G401.6 (cell line): ENCODE measurements around the gene MS4A18.
"Not testable (repeated sequence)": the region's sequence is repeated elsewhere in the genome, so short reads cannot be mapped to it uniquely, and the experiment has no call there.

ENCODE experiments used
- FAIRE-seq: peaks from 2 replicates; lab custom pipeline; 2012; peaks lifted over from hg19 to GRCh38; lab: Jason Lieb, UNC

The MS4A18 gene

DNA sequence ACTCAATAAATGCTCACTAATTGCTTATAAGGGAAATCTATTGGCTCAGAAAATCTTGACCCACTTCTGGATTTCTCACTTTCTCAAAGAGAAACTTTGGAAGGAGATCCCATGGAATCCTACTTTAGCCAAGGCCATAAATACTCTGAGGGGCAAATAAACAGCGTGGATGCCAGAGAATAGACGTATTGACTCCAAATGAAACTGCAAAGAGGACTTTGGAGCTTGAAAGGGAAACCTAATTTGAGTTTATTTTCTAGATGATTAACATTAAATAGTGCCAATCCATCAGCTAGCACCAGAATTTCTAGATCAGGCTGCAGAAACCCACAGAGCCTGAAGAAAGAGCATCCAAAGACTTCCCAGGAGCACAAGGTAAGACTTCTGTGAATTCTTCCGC, at the start of gene MS4A18:
Gene MS4A18, plus strand, starts transcription at position 301 of the 400 bp plus-strand sequence.
- no peak for FAIRE-seq

DNA sequence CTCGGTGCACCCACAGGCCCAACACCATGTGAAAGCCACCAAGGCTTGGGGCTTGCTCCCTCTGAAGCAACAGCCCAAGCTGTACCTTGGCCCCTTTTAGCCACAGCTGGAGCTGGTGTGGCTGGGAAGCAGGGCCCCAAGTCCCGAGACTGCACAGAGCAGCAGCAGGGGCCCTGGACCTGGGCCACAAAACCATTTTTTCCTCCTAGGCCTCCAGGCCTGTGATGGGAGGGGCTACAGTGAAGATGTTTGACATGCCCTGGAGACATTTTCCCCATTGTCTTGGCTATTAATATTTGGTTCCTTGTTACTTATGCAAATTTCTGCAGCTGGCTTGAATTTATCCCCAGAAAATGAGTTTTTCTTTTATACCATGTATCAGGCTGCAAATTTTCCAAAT, 46.3 kb upstream of the MS4A18 start:
- FAIRE-seq: not testable (repeated sequence)

DNA sequence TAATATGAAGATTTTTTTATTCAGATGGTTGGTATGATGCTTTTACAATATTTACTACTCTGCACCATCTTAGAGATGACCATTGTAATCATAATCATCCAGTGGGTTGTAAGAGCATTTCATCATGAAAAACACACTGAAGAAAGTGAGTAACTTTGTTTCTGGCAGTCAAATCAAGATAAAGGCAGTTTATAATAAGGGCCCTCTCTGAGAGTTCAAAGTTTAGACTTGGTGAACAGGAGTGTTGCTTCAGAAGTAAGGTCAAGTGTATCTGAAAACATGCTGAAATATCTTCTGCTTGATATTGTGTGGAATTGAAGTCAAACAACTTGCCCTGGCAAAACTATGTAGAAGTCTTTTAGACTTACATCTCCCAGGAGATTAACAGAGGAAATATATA, 44.6 kb upstream of the MS4A18 start:
- no peak for FAIRE-seq

DNA sequence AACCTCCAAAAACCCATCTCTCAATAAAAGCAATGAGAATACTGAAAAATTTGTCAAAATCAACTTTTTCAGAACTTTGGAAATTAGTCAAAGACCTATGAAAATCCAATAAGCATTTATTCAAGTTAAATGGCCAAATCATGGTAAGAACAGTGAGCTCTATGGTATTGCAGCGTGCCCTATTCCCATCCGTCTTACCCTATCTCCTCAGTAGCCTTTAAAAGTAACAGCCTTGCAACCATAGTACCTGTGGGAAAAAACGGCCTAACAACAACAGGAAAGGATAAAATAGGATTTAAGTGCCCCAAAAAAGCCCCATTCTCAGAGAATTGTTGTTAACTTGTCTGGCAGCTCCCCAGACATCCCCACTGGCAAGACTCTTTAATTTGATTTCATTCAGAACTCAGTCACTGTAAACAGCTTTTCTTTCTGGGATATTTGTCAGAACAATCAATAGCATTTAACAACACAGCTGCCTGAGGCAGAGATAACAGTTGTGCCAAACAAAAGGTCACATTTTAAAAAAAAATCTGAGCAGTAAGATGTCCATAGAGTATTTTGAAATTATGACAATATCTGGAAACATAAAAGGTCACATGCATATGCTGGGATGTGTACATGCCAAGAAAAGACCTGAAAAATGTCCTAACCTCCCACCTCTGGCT, 43.9 kb upstream of the MS4A18 start:
- FAIRE-seq: no peak

DNA sequence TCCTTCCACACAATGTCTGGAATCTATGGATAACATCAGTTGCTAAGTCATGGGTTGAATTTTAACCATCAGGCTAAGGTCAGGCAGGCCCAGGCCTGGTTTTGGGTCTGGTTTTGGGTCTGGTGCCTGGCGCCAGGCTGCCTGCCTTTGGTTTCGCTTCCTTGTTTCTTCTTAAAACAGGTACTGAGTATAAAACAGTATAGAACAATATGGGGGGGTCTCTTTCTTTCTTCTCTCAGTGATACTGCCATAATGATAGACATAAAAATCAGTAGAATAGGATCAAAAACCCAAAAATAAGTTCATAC, 40.0 kb upstream of the MS4A18 start:
- FAIRE-seq: not testable (repeated sequence)

DNA sequence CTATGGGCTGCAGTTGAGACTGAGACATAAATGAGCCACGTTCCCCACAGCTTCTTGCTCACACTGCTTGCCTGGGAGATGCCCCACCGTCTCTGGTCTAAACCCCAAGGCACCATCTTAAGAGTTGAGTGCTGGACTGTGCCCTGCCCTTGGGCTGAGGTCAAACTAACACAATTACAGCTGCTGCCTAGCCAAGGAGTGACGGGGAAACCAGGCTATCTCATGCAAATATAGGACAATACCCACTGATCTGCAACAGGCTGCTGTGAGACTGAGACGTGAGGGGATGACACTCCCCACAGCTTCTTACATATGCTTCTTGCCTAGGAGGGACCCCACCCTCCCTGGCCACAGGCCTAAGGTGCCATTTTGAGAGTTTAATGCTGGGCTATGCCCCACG, 32.9 kb upstream of the MS4A18 start:
- no peak for FAIRE-seq

DNA sequence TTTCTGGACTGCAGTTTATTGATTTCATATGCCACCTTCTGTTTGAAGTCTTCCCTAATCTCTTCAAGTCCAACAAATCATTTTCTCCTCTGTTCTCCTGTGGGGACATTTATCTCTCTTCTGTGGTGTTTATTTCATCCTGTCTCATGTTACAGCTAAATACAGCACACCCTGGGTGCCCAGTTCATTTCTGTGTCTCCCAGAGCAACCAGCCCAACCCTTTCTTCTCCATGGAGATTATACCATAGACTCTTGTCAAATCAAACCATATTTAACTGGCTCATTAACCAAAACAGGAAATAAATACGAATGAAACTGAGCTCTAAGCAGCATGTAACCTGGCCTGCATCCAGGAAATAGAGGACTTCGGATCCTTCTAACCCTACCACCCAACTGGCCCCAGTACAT, 25.2 kb upstream of the MS4A18 start, which contains the start of gene MS4A8:
Gene MS4A8, plus strand, starts transcription at position 329 of the 408 bp plus-strand sequence. CDS start 1,249 bp downstream, outside the sequence.
- FAIRE-seq: no peak

DNA sequence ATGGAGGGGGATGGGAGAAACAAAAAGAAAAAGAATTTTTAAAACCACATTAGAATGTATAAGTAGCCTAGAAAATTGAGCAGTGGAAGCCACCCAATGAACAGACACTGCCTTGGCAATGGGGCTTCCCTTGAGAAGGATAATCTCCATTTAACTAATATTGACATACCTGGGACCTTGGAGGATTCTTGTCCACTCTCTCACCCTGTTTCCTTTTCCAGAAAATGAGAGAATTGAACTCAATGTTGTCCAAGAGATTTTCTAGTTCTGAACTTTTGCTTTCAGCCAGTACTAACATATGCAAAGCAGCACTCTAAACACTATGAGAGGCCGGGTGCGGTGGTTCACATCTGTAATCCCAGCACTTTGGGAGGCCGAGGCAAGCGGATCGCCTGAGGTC, 24.6 kb upstream of the MS4A18 start:
- FAIRE-seq: no peak

DNA sequence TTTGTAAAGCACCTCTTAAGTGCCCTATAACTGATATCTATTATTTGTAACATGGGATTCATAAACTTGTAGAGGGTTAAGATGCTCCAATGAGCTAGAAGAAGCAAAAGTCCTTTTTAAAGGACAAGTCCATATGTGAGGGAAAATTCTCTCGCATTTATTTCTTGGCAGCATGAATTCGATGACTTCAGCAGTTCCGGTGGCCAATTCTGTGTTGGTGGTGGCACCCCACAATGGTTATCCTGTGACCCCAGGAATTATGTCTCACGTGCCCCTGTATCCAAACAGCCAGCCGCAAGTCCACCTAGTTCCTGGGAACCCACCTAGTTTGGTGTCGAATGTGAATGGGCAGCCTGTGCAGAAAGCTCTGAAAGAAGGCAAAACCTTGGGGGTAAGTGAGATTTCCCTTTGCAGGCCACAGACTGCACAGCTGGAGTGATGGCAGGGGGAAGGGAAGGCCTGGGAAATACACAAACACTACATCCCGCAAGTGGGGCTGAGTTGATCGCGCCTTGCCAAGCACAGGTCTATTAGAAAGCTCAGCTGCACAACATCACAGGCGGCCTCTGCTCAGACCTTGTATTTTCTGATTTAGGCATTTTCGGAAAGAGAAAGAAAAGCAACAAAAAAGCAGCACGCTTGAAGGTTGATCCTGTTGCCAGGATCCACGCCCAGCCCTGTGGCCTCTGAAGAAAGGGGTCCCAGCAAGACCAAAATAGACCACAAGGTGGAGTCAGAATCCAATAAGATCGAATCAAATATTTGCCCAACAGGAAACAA, 23.6 kb upstream of the MS4A18 start:
- FAIRE-seq: no peak

DNA sequence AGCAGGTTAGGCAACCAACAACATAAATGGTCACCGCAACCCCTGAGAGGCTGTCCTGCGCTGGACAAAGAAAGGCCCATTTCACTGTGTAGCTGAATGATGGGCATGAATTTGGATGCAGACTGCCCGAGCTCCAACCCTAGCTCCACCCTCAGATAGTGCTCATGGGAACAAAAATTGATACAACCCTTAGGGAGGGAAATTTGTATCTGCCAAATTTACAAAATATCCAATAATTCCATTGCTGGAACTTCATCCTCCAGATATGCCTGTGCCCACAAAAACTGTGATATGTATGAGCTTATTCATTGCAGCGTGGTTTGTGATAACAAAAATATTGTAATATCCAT, 23.1 kb upstream of the MS4A18 start:
- no peak for FAIRE-seq

DNA sequence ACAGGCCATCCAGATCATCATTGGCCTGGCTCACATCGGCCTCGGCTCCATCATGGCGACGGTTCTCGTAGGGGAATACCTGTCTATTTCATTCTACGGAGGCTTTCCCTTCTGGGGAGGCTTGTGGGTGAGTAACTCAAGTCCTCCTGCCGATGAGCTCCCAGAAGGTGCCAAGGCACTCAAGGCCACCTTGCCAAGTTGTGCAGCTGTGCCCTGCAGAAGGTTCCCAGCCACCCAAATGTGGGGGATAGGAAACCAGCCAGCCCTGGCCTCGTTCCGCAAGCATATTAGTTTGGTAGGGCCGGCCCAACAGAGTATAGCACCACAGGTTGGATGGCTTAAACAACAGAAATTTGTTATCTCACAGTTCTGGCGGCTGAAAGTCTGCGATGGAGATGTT, 21.1 kb upstream of the MS4A18 start:
- no peak for FAIRE-seq

DNA sequence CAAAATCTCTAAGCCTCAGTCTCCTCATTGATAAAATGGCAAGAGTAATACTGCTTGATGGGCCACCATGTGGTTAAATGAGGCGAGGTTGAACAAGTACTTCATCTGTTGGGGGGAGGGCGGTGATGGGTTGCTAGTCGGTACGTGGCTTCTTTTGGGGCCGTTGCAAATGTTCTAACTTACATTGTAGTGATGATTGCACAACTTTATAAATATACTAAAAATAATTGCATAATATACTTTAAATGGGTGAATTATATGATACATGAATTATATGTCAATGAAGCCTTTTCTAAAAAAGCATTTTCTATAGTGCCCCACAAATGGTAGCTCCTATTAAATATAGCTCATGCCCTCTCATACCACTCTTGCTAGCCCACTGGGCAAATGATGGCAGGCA, 18.6 kb upstream of the MS4A18 start:
- FAIRE-seq: no peak

DNA sequence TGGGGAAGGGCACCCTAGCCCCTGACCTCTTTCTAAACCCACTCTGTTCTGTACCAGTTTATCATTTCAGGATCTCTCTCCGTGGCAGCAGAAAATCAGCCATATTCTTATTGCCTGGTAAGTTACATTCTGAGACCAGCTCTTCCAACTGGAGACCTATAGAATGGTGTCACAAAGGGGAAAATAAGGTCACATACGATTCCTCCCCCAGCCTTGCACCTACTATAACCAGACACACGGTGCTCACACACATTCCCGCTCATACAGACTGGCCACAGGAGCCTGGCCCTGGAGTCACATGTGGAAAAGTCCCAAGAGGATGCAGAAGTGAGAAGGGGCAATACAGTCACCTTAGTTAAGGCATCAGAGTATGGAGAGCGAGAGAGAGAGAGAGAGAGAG, 17.6 kb upstream of the MS4A18 start:
- FAIRE-seq: no peak

DNA sequence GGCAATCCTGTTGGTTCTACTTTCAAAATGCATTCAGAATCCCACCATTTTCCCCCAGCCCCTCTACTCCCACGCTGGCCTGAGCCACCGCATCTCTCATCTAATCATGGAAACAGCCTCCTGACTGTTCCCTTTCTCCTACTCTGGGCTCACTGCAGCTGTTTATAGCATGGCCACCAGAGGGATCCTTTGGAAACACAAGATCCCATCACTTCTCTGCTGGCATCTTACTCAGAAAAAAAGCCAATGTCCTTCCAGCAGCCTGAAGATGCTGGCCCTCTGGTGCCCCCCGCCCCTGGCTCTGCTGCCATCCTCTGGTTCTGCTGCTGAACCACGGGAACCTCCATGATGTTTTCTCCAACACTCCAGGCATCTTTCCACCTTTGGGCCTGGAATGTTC, 14.0 kb upstream of the MS4A18 start:
- no peak for FAIRE-seq

DNA sequence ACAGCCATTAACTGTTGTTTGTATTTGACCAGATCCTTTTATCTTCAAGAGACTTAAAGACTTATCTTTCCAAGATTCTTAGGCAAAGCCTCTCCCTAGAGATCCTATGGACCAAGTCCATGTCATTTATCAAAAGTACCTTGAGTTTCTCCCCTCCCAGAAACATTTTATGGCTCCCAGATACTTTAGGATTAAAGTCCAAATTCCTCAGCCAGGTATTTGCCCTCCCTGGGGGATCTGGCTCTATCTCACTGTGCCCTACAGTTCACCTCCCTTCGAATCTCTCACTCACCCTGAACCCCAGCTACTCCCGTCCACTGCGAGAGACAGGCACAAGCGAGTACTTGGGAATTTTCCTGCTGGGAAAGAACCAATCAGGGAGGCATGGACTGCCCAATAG, 13.2 kb upstream of the MS4A18 start:
- FAIRE-seq: no peak

DNA sequence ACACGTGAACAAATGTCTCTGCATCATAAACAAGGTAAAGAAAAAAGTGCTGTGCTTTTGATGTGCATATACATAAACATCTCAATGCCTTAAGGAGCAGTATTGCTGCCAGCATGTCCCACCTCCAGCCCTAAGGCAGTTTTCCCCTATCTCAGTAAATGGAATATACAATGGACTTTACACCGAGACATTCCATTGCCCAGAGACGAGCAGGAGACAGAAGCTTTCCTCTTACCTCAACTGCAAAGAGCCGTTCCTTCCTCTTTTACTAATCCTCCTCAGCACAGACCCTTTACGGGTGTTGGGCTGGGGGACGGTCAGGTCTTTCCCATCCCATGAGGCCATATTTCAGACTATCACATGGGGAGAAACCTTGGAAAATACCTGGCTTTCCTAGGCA, 11.1 kb upstream of the MS4A18 start:
- FAIRE-seq: not testable (repeated sequence)

DNA sequence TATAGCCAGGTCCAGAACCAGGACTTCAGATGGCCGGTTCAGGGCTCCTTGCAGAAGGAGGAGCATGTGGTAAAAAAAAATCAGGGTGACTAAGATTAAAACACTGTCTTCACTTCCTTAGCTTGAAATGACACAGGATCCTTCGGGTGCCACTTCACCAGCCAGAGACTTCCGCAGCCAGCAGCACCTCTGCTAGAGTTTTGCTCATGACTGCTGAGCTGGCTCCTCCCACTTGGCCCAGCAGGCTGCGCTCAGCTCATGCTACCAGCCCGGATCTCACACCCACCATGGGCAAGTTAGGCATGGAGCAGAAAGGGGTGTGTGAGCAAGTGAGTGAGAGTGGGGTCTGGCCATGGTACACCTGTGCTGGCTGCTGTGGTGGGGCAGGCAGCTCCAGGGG, 6.6 kb upstream of the MS4A18 start:
- no peak for FAIRE-seq

DNA sequence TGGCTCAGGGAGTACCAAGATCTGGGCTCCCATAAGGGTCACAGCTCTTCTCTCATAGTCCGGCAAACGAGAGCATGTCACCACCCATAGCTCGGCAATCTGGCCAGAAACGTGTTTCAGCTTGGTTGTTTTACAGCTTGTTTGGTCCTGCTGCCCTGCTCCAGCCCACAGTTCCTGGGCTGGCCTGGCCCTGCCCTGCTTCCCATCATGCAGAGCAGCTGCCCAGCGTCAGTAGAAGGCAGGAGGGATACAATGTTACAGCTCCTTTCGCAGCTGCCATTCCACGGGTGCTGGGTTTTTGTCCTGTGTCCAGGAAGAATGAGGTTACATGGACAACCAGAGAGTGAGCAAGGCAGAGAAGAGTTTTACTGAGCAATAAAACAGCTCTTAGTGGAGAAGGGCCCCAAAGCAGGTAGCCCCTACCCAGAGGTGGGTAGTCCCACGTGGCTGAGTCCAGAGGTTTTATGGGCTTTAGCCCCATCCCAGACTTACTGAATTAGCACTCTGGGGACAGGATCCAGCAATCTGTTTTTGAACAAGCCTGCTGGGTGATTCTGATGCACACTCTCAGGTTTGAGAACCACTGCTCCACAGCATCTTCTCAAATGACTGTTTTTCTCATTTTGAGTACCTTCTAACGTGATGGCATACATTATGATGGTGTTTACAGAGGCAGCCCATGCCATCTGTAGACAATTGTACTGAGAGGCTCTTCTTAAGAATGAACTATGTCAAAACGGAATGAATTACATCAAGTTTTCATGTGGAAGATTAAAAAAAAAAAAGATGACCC, 5.8 kb upstream of the MS4A18 start:
- no peak for FAIRE-seq

DNA sequence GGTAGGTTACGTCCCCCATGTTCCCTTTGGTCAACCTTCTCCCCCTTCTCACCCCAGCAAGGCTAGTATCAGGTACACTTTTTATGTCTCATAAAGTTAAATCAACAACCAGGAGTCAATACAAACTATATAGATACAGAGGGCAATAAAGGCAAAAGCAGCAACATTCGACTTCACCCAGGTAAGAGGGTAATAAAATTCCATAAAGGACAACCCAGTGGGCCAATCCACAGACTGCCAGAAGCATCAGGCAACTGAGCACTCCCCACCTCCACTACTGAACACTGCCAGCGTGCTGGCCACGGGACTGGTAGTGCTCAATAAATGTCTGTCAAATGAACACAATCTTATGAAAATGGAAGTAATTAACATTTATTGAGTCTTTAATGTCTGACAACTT, 5.1 kb upstream of the MS4A18 start:
- no peak for FAIRE-seq

DNA sequence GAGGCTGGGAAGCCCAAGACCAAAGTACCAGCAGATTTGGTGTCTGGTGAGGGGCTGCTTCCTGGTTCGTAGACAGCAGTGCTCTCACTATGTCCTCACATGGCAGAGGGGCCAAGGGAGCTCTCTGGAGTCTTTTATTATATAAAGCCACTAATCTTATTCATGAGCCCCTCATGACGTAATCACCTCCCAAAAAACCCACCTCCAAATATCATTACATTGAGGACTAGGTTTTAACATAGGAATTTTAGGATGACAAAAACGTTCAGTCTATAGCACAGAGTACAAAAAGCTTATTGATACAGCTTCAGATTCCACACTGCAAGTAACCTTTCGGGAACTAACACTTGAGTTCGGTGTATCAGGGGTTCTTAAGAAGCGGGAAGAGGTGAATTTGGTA, 4.1 kb upstream of the MS4A18 start:
- FAIRE-seq: no peak

DNA sequence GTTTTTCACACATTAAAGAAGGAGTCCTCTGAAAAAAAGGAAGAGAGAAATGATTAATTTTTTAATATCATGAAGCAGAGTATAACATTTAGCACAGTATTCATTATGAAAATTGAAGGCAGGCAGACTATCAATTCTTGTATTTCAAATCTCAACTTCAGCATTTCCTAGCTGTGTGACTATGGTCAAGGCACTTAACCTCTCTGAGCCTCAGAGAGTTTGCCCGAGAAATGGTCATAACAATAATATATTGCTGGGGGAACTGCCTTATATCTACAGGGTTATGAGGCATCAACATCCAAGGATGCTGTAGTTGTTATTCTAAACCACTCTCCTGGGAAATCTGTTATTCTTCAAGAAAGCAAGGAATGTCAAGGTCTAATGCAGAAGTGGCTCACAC, 1.1 kb downstream of the MS4A18 start:
- no peak for FAIRE-seq

DNA sequence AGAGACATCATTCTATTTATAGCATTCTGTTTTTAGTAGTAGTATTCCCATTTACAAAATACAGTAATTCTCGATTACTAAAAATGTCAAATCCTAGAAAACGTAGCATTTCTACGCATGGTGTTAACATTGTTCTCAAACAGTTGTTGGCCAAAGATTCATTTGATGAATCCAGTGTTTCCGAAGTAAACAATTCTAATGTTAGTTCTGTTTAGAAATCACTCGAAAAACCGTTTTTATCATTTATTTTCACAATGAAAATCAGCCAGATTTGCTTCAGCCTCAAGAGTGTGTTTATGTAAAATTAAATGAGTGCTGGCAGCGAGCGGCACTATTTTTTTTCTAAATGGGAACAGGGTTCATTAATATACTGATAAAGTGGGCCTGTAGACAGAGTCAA, 7.1 kb downstream of the MS4A18 start:
- FAIRE-seq: no peak

DNA sequence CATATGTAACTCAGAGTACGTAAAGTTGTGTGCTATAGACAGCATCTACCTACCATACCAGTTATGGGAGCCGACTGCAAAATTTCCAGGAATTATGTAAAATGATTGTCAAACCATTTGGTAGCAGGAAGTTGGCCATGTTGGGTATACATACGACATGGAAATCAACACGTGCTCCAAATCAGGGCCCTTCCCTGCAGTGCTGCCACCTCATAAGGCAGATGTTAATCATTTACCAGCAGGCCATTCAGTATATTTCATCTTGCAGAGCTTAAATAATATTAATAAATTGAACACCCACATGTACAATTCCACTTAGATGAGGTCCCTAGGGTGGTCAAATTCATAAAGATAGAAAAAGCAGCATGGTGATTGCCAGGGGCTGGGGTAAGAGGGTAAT, 9.8 kb downstream of the MS4A18 start:
- no peak for FAIRE-seq

DNA sequence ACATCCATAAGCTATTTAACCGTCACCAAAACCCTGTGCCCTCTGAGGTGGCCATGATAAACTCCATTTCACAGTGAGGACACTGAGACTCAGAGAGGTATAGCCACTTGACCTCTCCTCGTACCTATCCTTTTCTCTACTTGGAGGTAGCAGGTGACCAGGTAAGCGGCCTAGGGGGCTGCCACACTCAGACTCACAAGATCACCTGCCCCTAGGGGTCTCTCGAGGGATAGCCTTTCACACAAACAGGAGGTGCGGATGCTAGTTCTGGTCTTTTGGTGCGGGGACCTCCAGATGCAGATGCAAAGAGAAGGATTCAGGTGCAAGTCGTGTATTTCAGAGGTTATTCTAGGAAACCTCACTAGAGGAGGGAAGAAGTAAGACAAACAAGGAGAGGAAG, 14.6 kb downstream of the MS4A18 start:
- FAIRE-seq: no peak
